ENCODE data around the gene THNSL1.

Gene THNSL1

DNA sequence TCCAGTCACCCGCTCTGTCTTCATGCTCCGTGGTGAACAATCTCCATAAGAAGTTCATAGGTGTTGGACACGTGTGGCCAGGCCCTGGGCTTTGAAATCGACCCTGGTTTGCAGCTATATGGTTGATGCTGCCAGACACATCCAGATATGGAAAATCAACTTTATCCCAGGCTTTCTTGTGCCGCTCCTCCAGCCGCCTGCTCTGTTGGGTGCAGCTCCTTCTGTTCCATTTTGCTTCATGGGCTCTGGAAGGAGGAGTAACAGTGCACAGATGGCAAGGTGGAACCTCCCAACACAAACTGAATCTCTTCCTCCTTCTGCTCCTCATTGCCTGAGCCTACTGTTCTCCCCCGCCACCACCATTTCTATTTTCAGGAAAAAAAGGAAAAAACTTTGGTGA lies 44.7 kb downstream of the THNSL1 start:
- no peak for DNase-seq

GRCh38 chr10:25061711-25062449 lies 45.5 kb downstream of the THNSL1 start:
- no peak for DNase-seq

- DNase-seq = no peak
These were observed 46.7 kb downstream of the THNSL1 start for GRCh38 chr10:25063157-25063556.

DNA sequence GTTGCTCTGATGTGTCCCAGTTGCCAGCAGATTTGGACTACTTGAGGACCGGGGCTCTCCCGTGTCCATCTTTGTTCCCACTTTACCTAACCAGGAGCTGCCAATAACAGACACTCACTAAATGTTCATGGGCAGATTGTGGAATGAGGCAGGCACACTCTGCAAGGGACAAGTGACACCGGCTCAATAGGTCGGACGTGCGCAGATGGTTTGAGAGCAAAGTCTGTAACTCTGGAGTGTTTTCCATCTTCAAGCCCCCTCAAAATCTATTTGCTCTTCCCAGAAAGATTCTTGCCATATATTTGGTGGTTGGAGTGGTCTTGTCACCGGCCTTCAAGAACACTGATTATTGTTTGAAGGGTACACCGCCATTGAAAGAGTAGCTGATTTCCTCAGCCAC lies 47.2 kb downstream of the THNSL1 start:
- DNase-seq = no peak

GRCh38 chr10:25064401-25064800 lies 48.0 kb downstream of the THNSL1 start:
- DNase-seq = no peak

DNA sequence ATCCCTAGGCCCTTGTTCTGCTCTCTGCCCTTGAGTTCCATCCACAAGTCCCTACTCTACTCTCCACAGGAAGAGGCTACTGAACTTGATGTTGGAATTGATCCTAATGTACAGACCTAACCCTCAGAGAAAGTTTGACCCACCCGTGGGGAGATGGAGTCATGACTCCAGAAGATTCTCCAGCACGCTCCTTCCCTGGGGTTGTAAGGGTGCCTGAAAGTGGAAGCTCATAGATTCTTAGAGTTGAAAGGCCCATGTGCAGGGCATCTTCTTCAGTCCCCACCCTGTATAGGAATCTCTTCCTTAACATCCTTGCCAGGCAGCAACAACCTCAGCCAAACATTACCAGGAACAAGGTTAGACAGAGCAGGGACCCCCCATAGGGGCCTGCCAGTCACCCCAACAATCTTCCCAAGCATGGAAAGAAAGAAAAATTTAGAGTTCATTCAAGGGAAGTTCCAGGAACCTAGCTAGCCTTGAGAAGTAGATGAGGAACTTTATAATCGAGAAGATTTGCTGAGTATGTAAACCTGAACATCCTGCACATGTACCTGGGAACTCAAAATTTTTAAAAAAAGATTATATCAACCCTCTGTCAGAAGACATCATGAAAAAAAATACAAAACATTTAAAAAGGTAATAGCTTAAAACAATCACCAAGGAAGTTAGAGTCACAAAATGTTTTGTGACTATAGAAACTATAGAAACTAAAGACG lies 49.5 kb downstream of the THNSL1 start:
- no peak for DNase-seq

DNA sequence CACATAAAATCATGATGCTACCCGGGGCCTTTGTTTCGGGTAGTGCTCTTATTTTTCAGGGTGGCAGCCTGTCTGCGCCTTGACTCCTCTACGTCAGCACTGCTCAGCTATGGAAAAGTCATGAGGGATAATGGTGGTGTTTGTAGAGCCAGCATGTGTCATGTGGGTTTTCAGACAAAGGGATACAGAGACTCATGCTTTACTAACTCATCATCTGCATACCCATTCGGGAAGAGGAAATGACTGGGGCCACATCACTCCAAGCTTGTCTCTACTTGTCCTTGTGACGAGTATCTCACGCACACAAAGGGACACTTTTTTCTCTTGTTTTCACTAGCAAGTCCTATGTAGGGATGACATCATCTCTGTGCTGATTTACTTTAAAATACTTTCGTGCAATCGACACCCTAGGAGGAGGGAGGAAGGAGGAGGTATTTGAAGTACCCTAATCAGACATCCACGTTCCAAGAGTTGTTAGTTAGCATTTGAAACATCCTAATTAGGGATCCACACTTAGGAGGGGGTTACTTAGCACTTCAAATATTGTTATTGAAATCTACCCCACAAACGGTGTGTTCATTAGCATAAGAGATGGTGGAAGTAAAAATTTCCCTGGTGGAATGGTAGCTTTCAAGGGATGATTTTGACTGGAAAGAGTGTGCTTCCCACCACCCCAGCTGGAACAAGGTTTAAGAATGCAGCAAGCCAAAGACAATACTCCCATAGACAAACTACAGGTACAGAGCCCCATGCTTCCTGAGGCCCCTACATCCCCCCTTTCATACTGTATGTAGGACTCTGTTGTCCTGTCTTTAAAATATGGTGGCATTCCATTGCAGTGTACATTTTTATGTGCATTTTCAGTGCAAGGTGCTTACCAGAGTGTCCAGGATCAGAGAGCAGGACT lies 52.0 kb downstream of the THNSL1 start:
- peak; percentile 42 for DNase-seq

GRCh38 chr10:25071227-25071626 lies 54.8 kb downstream of the THNSL1 start:
- DNase-seq = no peak

GRCh38 chr10:25072786-25073185 lies 56.4 kb downstream of the THNSL1 start:
- no peak for DNase-seq

DNA sequence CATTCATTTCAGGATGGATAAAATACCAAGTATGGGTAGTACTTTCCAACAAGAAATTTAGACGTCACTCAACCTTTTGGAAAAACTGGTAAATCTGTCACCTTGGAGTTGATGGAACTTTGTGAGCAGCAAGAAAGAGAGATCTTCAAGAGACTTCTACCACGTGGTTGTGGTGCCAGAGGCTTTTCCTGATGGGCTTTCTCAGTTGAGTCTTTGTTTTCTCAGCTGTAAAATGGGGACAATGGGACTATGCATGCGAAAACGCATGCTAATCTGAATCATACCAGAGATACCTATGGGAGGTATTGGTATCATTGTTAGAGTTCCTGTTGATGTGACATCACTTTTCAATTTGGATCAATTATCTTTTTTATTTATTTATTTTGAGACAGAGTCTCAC lies 59.4 kb downstream of the THNSL1 start:
- no peak for DNase-seq

All from SHP77 treated with DMSO at 0.1 percent for 48 hours (cell line).